ENCODE measurements around the gene CABP1.
"Not testable (repeated sequence)": the region's sequence is repeated elsewhere in the genome, so short reads cannot be mapped to it uniquely, and the experiment has no call there.

DNA sequence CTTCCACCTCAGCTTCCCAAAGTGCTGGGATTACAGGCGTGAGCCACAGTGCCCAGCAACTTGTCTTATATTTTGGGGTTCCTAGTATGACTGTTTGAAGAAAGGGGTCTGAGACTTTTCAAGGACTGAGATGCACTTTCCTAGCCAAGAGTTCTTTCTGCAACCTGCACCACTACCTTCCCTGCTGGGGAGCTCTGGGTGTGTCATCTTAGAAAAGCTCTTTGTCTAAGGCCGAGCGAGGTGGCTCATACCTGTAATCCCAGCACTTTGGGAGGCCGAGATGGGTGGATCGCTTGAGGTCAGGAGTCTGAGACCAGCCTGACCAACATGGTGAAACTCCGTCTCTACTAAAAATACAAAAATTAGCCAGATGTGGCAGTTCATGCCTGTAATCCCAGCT, 29.8 kb downstream of the CABP1 start:
- not testable (repeated sequence) for TF ChIP-seq TCF7L2 (IDR thresholded peaks at IDR 0.05; ENCODE audit: low read depth, low read length); POLR2AphosphoS5 (IDR thresholded peaks at IDR 0.05; ENCODE audit: low read depth, low read length); SIN3A (IDR thresholded peaks at IDR 0.05; ENCODE audit: borderline replicate concordance, insufficient read depth, low read depth, low read length)
- TF ChIP-seq, protein P1, sequence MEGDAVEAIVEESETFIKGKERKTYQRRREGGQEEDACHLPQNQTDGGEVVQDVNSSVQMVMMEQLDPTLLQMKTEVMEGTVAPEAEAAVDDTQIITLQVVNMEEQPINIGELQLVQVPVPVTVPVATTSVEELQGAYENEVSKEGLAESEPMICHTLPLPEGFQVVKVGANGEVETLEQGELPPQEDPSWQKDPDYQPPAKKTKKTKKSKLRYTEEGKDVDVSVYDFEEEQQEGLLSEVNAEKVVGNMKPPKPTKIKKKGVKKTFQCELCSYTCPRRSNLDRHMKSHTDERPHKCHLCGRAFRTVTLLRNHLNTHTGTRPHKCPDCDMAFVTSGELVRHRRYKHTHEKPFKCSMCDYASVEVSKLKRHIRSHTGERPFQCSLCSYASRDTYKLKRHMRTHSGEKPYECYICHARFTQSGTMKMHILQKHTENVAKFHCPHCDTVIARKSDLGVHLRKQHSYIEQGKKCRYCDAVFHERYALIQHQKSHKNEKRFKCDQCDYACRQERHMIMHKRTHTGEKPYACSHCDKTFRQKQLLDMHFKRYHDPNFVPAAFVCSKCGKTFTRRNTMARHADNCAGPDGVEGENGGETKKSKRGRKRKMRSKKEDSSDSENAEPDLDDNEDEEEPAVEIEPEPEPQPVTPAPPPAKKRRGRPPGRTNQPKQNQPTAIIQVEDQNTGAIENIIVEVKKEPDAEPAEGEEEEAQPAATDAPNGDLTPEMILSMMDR (IDR thresholded peaks at IDR 0.05) = not testable (repeated sequence)
- TF ChIP-seq, protein P2, sequence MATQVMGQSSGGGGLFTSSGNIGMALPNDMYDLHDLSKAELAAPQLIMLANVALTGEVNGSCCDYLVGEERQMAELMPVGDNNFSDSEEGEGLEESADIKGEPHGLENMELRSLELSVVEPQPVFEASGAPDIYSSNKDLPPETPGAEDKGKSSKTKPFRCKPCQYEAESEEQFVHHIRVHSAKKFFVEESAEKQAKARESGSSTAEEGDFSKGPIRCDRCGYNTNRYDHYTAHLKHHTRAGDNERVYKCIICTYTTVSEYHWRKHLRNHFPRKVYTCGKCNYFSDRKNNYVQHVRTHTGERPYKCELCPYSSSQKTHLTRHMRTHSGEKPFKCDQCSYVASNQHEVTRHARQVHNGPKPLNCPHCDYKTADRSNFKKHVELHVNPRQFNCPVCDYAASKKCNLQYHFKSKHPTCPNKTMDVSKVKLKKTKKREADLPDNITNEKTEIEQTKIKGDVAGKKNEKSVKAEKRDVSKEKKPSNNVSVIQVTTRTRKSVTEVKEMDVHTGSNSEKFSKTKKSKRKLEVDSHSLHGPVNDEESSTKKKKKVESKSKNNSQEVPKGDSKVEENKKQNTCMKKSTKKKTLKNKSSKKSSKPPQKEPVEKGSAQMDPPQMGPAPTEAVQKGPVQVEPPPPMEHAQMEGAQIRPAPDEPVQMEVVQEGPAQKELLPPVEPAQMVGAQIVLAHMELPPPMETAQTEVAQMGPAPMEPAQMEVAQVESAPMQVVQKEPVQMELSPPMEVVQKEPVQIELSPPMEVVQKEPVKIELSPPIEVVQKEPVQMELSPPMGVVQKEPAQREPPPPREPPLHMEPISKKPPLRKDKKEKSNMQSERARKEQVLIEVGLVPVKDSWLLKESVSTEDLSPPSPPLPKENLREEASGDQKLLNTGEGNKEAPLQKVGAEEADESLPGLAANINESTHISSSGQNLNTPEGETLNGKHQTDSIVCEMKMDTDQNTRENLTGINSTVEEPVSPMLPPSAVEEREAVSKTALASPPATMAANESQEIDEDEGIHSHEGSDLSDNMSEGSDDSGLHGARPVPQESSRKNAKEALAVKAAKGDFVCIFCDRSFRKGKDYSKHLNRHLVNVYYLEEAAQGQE (IDR thresholded peaks at IDR 0.05; ENCODE audit: insufficient read depth in 1 of 2, low read depth in 2 of 2, low read length in 1 of 2) = not testable (repeated sequence)

Data from Panc1 (cell line).